Erythroblast (primary cell): ENCODE data around the gene RAB34.

Experiments used
- DNase-seq, 2 experiments: peaks; one replicate each; lab custom pipeline; 2025; lab: John Stamatoyannopoulos, UW
- GATA1 ChIP-seq: IDR thresholded peaks from 2 replicates; pipeline ENCODE4 v1.6.1; 2011; ENCODE audit warnings: low read depth, mild to moderate bottlenecking, control low read depth, low read length, moderate library complexity
- POLR2A ChIP-seq: IDR thresholded peaks from 2 replicates; pipeline ENCODE4 v1.6.1; 2011; ENCODE audit warnings: mild to moderate bottlenecking, low read length

Gene RAB34

DNA sequence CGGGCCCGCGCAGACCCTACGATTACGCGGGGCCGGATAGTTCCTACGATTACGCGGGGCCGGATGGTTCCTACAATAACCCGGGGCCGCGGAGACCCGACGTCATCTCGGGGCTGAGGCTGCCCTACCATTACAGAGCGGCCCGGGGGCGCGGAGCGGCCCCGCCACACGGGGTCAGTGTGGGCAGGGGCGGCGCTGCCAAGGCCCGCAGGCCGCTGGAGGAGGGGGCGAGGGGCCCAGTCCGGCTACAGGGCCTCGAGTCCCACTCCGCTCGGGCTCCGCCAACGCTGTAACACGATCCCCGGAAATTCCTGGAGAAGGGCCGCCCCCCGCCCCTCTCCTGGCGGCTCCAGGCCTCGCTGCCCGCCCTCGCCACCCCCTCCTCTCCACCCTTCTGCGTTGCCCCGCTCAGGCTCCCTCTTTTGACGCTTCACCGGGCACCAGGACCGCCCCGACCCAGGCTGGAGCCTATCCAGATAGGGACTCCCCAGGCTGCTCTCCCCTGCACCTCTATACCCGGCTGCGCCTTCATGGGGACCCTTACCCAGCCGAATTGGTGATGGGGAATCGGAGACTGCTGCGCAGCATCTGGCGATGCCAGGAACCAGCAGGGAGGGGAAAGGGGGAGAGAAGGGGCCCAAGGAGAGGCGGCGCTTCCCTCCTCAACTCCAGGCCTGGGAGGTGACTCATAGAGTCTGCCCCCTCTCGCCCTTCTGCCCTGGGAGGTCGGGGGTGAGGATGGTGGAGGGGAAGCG, at the start of gene RAB34:
Gene RAB34, minus strand, starts transcription at position 291 of the 755 bp plus-strand sequence. CDS start 602 bp downstream, outside the sequence.
- peak in 1 of 2 experiments; percentile 17 for DNase-seq
- TF ChIP-seq GATA1 = no peak
- TF ChIP-seq POLR2A = no peak

DNA sequence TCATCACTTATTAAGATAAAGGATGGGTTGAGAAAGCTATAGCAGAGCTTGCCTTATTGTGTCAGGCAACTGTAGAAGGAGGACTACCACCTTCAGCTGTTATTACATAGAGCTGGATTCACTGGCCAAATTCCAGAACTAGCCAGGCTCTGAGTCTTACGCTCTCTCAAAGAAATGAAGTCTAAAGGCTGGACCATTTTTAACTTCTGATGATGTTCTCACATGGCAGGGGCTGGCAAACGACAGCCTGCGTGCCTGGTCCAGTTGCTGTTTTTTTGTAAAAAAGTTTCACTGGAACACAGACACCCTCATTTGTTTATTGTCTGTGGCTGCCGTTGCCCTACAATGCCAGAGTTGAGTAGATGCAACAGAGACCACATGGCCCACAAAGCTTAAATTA, 47.4 kb upstream of the RAB34 start:
- no peak for TF ChIP-seq POLR2A
- TF ChIP-seq GATA1 = no peak
- no peak for DNase-seq

- peak; percentile 82 to 87 for DNase-seq
- no peak for TF ChIP-seq POLR2A
- no peak for TF ChIP-seq GATA1
Observed at GRCh38 chr17:28763804-28764266, 46.2 kb upstream of the RAB34 start.

- DNase-seq = no peak
- TF ChIP-seq GATA1 (no peak), POLR2A (no peak)
Observed at GRCh38 chr17:28763137-28763799, 45.6 kb upstream of the RAB34 start.

GRCh38 chr17:28760601-28761562, 43.2 kb upstream of the RAB34 start:
- no peak for DNase-seq

GRCh38 chr17:28759256-28759865, 41.7 kb upstream of the RAB34 start:
- no peak for DNase-seq
- no peak for TF ChIP-seq GATA1
- TF ChIP-seq POLR2A = no peak

More at GRCh38 chr17:28760601-28761562, 43.2 kb upstream of the RAB34 start:
- TF ChIP-seq POLR2A (no peak), GATA1 (no peak)

GRCh38 chr17:28758411-28759121, 40.9 kb upstream of the RAB34 start:
- DNase-seq = no peak
- TF ChIP-seq POLR2A (no peak), GATA1 (no peak)

GRCh38 chr17:28756049-28756804, 38.6 kb upstream of the RAB34 start:
- DNase-seq = no peak

GRCh38 chr17:28755486-28755885, 37.8 kb upstream of the RAB34 start:
- DNase-seq = no peak

More at GRCh38 chr17:28756049-28756804, 38.6 kb upstream of the RAB34 start:
- TF ChIP-seq GATA1 = no peak
- TF ChIP-seq POLR2A = no peak

DNA sequence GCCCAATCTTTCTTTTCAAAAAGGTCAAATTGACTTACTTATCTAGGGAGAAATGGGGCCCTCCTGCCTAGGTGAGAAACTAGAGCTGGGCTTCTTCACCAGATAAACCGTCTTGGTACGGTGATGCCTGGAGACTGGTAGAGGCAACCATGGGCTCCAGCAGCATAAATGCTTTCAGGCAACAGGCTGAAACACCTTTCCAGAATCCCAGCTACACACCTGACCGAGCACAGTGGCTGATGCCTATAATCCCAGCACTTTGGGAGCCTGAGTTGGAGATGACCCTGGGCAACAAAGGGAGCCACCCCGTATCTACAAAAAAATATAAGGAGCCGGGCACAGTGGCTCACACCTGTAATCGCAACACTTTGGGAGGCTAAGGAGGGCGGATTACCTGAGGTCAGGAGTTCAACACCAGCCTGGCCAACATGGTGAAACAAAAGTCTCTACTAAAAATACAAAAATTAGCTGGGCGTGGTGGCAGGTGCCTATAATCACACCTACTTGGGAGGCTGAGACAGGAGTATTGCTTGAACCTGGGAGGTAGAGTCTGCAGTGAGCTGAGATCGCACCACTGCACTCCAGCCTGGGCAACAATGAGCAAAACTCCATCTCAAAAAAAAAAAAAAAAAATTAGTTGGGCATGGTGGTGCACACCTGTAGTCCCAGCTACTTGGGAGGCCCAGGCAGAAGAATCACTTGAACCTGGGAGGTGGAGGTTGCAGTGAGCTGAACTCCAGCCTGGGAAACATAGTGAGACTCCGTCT, 34.1 kb upstream of the RAB34 start:
- DNase-seq = no peak
- TF ChIP-seq GATA1 = no peak
- TF ChIP-seq POLR2A = no peak

More at GRCh38 chr17:28755486-28755885, 37.8 kb upstream of the RAB34 start:
- TF ChIP-seq GATA1 = no peak
- TF ChIP-seq POLR2A = no peak
